WERI-Rb-1 (cell line): Measurements from ENCODE around the gene DCST1.
A peak's percentile ranks its signal among the peaks of the same experiment; 100 is the strongest.
"Not testable (repeated sequence)": the region's sequence is repeated elsewhere in the genome, so short reads cannot be mapped to it uniquely, and the experiment has no call there.

Experiments
- DNase-seq: peaks from one replicate; pipeline ENCODE4 v3.0.0-alpha.2; 2020
- H3K27ac ChIP-seq: fragments of 250-450 bp; sonication (Bioruptor Pico); 2 replicates; pipeline ENCODE4 v1.5.1; 2020; ENCODE audit warnings: mild to moderate bottlenecking, moderate library complexity
- H3K27me3 ChIP-seq: fragments of 250-450 bp; sonication (Bioruptor Pico); 2 replicates; pipeline ENCODE4 v1.5.1; 2021; ENCODE audit warnings: mild to moderate bottlenecking, low read depth, moderate library complexity; ENCODE audit not compliant: insufficient read depth, severe bottlenecking
- H3K36me3 ChIP-seq: fragments of 250-450 bp; sonication (Bioruptor Pico); 2 replicates; pipeline ENCODE4 v1.5.1; 2020; ENCODE audit warnings: mild to moderate bottlenecking, moderate library complexity
- H3K4me3 ChIP-seq: 2 replicates; pipeline ENCODE4 v1.5.1; 2011; ENCODE audit warnings: low read depth, mild to moderate bottlenecking, control low read depth, low read length
- H3K9me3 ChIP-seq: fragments of 250-450 bp; sonication (Bioruptor Pico); 2 replicates; pipeline ENCODE4 v1.5.1; 2021; ENCODE audit warnings: mild to moderate bottlenecking, moderate library complexity; ENCODE audit not compliant: severe bottlenecking
- CTCF ChIP-seq: IDR thresholded peaks from 2 replicates; pipeline ENCODE4 v1.5.1; 2011; ENCODE audit warnings: low read depth, mild to moderate bottlenecking, control low read depth, inconsistent platforms, low read length

DCST1 gene

GRCh38 chr1:154995301-154995983 is 38.2 kb upstream of the DCST1 start:
- not testable (repeated sequence) for H3K27ac ChIP-seq, H3K9me3 ChIP-seq, H3K27me3 ChIP-seq, H3K4me3 ChIP-seq
- DNase-seq, result peak; percentile 87
- H3K36me3 ChIP-seq, result peaks cover 13% of the 10 kb centered on the region
- peak; percentile 45; the same call in 1 of the 2 replicates for TF ChIP-seq CTCF

- TF ChIP-seq CTCF, result no peak
- DNase-seq, result no peak
- Histone ChIP-seq H3K27ac (no peak overlapping the region), H3K27me3 (no peaks in the 10 kb centered on the region), H3K9me3 (no peaks in the 10 kb centered on the region), H3K36me3 (peaks cover 3% of the 10 kb centered on the region; the same call in 1 of the 2 replicates), H3K4me3 (no peak overlapping the region)
These were observed 36.5 kb upstream of the DCST1 start for GRCh38 chr1:154996966-154997701.

- no peak overlapping the region for H3K4me3 ChIP-seq
- peak; percentile 45; the same call in 1 of the 2 replicates for TF ChIP-seq CTCF
- no peaks in the 10 kb centered on the region for H3K27me3 ChIP-seq
- H3K36me3 ChIP-seq, result no peaks in the 10 kb centered on the region
- DNase-seq, result peak; percentile 47
- no peak overlapping the region for H3K27ac ChIP-seq
- H3K9me3 ChIP-seq, result no peaks in the 10 kb centered on the region
These were observed 35.3 kb upstream of the DCST1 start for GRCh38 chr1:154998201-154998780.

GRCh38 chr1:154998818-154999570 is 34.6 kb upstream of the DCST1 start:
- Histone ChIP-seq H3K9me3 (no peaks in the 10 kb centered on the region), H3K36me3 (no peaks in the 10 kb centered on the region), H3K27ac (peak overlapping the region; percentile 99), H3K4me3 (peak overlapping the region; percentile 64), H3K27me3 (no peaks in the 10 kb centered on the region)
- peak; percentile 97 for DNase-seq
- TF ChIP-seq CTCF, result peak; percentile 100

- Histone ChIP-seq H3K36me3 (peaks cover 4% of the 10 kb centered on the region; the same call in 1 of the 2 replicates), H3K27ac (peak overlapping the region; percentile 99), H3K27me3 (no peaks in the 10 kb centered on the region), H3K4me3 (peak overlapping the region; percentile 64), H3K9me3 (no peaks in the 10 kb centered on the region)
- DNase-seq, result peak; percentile 92
- TF ChIP-seq CTCF, result no peak
These were observed 33.8 kb upstream of the DCST1 start for GRCh38 chr1:154999571-155000410.
